NCI-H526 treated with DMSO at 0.1 percent for 48 hours (cell line): ENCODE data around the gene MARK3.

Source experiments
- DNase-seq: peaks from one replicate; lab custom pipeline; 2025; lab: John Stamatoyannopoulos, UW

The MARK3 gene

DNA sequence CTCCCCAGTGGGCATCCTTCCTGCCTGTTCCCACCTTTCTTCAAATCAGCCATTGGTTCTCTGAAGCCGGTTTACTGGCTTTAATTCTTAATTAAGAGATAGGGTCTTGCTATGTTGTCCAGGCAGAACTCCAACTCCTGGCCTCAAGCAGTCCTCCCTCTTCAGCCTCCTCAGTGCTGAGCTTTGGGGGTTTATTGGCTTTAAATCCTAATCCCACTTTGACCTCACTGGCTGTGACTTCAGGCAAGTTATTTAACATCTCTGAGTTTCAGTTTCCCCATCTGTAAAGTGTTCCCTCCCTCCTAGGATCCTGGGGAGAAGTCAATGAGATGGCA is 141.7 kb downstream of the MARK3 start:
- no peak for DNase-seq

DNA sequence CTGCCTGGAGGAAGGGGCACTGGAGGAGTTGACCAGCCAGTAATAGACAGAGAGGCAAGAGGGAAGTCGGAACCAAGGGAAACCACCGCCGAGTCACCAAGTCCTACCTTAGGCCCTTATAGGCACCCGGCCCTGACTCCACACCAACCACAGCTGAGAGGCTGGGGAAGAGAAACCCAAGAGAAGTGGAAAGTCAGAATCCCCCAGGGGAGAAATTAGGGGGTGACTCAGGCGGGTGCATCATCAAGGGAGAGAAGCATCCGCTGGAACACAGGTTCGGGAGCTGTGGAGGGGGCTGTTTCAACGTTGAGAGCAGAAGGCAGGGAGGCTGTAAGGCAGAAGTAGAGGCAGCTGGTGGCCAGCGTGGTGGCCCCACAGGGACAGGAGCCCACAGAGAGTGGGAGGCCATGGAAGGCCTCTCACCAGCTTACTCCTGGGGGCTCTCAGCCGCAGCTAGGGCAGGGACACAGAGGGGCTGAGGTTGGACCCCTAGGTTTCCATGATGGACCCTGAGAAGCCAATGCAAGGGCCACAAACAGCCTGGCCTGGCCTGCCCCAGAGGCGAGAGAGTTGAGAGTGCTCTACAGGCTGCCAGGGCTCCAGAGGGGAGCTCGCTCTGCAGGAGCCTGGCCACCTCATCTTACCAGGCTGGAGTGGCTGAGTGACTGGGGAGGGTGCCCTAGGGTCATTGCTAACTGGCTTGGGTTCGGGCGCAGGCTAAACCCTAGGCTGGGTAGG is 142.4 kb downstream of the MARK3 start:
- no peak for DNase-seq

DNA sequence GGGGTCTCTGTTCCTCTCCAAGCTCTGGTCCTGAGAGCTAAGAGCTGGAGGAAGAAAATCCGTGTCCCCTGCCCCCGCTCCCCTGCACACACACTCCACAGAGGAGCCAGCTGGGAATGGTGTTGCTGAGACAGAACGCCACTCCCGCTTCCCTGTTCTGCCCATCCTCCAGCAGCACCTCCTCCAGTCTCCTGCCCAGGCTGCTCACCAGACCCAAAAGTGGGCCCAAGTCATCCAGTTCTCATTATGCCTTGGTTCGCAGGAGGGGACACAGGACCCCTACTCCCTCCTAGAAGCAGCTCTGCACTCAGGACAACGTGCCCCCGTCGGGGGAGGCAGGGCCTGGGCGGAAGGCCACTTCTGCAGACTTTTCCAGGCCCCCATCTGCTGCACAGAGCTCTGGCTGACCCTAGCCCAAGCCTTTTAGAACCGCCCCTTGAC is 143.0 kb downstream of the MARK3 start:
- no peak for DNase-seq

DNA sequence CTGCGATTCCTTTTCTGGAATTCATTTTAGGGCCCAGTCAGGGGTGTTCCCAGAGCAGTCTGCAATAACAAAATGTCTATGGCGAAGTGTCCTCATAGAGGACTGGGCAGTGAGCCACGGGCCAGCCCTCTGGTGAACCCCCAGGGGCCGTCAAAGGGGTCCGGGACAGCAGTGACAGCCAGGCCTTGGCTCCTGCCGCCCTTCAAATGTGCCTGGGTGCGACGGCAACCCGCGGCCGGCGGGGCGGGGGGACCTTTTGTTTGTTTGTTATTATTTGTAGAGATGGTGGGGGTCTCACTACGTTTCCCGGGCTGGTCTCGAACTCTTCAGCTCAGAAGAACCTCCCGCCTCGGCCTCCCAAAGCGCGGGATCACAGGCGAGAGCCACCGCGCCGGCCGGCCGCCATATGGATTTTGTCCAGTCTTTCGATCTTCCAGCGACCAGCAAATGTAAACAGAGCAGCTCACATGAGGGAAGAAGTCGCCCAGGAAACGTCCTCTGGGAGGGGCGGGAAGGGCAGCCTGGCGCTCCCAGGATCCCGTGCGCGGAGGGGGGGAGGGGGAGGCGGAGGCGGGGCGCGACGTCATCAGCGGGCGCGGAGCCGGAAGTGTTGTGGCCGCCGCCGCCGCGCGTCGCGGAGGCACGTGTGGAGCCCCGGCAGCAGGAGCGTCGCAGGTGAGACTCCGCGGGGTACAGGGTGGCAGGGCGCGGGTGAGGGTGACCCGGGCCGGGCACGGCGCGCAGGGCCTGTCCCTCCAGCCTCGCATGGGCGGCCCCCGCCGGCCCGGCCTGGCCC is 143.6 kb downstream of the MARK3 start, which contains the start of gene TRMT61A:
TRMT61A (plus strand) TSS at position 610 of the 796 bp plus-strand sequence. CDS start 783 bp downstream, outside the sequence.
- DNase-seq = peak; percentile 84

DNA sequence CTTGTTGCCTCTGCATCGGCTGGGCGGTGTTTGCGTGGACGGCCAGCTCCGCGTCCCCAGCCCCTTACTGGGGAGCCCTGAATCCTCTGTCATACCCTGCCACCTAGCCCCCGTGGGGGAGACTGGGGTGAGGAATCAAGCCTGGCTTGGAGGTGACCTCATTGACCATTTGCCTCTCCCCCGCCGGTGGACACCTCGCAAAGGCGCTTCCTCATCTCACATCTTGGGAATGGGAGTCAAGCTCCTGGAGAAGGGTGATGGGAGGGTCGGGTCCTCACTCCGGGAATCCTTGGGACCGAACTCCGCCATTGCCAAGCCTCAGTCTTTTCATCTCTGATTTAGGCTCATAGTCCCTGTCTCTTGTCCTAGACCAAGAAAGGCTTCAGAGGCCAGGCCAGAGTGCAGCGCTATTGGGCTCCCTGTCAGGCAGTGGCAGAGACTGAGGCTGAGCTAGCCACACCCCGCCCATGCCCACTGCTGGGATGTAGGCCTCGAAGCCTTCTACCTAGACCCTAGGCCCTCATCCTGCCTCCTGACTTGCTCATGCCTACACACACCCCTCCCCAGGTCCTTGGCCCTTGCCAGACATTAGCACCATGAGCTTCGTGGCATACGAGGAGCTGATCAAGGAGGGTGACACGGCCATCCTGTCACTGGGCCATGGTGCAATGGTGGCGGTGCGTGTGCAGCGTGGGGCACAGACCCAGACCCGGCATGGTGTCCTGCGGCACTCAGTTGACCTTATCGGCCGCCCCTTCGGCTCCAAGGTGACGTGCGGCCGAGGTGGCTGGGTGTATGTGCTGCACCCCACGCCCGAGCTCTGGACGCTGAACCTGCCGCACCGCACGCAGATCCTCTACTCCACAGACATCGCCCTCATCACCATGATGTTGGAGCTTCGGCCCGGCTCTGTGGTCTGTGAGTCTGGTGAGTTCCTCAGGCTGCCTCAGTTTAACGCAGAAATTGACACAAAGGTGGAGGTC is 144.5 kb downstream of the MARK3 start:
- no peak for DNase-seq

DNA sequence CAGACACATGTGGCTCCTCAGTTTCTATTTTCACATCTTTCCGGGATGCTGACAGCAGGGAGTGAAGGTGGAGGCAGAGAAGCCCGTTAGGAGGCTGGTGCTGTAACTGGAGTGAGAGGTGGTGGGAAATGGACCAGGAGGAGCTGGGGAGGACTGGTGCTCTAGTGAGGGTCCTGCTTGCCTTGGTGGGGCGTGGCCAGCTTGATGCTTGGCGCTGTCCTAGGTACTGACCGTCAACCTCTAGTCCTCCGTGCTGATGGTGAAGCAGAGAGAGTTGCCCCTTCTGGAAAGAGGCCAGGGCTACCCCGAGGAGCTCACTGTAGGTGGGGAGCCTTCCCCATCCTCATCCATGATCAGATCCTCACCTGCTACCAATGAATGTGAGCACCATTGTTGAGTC is 145.2 kb downstream of the MARK3 start:
- no peak for DNase-seq

DNA sequence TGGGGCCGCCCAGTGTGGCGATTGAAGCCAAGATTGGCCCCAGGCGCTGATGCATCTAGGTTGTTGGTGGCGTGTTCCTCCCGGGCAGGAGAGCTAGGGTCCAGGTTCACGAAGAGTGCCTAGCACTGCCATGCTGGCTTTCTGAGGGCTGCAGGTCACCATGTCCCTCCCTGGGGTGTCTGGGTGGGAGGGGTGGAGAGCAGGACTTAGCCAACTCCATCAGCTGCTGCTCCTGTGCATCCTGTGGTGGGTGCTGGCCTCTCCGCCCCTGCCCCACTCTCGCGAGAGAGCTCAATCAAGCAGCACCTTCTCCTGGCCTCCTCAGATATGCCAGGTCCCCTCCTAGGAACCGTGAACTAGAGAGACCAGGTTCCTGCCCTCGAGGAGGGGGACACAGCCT is 145.6 kb downstream of the MARK3 start:
- no peak for DNase-seq

DNA sequence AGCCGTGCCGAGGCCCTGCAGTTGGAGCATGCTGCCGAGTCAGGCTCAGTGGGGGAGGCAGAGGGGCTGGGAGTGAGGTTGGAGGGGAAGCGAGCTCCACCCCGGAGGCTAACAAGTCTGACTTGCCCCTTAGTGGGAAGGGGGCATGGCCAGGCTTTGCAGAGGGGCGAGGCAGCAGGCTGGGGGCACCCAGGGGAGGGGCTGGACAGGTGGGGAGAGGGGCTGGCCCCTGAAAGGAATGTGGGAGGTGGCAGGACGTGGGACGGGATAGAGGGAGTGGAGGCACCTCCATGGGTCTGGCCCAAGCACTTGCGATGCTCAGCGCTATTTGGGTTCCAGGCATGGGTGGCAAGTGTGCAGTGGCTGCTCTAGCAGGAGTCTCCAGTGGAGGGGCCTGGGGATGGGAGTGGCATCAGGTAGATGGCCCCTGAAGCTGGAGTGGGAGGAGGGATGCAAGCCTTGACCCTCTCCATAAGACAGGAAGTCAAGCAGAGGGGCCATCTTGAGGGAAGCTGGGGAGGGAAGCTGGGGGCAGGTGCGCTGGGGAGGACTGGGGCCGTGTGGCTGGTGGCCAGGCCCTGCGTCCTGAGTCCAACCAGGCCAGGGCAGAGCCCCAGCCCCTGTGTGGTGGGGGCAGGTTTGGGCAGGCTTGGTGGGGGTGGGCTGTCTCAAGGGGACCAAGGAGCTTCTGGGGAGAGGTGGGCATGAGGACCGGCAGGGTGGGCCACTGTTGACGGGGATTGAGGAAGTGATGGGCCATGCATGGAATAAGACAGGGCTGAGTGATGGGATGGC is 146.4 kb downstream of the MARK3 start:
- DNase-seq = no peak

DNA sequence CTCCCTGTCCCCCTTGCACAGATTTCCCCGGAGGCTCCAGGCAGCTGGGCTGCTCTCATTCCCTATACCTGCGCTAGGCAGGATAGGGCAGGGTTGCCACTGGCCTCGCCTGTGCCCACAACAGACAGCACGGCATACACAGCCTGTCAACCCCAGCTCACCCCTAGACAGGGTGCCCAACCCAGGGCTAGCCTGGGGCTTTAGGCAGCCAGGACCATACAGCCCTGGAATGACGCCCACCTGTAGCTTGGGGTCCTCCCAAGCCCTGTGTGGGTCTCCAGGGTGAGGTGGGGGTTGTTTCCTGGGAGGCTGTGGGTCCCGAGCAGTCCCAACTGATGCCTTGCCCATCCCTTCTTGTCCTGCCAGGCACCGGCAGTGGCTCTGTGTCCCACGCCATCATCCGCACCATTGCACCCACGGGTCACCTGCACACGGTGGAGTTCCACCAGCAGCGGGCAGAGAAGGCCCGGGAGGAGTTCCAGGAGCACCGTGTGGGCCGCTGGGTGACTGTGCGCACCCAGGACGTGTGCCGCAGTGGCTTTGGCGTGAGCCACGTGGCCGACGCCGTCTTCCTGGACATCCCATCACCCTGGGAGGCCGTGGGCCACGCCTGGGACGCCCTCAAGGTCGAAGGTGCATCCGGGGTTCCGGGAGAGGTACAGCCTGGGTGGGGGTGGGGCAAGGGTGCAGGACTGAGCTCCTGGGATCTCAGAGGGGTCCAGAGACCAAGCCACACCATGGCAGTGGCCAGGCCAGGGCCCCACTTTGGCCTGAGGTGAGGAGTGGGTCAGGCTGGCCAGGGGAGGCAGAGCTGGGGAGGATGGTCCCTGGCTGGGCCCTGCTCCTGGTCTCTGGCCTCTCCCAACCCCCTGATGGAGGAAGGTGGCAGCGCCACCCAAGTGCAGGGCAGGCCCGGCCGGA is 147.3 kb downstream of the MARK3 start:
- DNase-seq = no peak

DNA sequence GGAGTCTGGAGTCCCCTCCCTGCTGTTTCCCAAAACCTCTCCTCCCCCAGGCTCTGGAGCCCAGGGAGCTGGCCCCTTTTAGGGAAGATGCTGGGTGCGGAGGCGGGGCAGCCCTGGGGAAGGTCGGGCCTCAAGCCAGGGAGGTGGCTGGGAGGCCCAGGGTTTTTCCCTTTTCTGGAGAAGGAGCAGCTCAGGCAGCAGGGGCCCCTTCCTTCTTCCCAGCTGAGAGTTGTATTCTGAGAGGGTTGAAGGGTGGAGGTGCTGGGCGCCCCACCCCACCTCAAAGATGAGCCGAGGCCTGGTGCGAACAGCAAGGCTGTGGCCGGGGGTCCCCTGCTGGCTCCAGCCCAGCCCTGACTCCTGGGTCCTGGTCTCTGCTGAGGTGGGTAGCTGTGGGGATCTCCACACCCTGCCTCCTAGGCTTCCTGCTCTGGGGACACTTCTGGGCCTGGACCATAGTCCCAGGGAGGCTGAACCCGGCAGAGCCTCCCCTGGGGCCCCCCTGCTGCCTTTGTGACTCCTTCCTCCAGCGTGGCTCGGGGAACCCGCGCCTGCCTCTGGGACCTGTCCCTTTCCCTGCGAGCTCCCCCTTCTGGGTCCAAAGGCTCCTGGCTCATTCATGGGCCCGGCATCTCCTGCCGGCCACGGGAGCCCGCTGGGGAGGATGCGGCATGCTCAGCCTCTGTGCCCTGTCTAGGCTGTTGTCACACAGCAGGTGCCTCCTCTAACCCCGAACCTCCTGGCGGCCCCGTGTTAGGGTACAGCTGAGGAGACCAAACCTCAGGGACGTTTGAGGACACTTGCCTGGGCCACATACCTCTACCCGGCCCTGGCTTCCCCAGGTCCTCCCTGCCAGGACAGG is 148.2 kb downstream of the MARK3 start:
- DNase-seq = no peak

DNA sequence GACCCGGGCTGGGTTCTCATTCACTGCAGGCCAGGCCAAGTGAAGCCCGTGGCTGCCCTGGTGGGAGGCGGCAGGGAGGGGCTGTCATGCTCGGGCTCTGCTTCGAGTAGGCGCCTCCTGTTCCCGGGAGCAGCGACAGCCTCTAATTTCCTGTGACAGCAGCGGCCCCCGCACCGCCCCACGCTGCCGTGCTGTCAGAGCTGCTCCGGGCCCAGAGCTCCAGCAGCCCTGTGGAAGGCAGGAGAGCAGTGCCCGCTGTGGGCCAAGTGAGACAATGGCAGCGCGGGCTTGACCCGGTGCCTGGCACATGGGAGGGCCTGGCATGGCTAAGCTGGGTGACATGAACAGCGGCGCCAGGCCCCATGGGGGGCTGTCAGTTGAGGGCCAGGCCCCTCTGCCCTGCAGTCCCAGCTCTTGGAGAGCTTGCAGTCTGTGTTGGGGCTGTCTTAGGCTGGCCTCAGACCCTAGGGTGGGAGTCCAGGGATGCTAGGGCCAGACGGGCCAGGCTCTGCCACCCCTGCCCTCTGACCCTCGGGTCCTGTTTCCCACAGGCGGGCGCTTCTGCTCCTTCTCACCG is 148.9 kb downstream of the MARK3 start:
- no peak for DNase-seq

DNA sequence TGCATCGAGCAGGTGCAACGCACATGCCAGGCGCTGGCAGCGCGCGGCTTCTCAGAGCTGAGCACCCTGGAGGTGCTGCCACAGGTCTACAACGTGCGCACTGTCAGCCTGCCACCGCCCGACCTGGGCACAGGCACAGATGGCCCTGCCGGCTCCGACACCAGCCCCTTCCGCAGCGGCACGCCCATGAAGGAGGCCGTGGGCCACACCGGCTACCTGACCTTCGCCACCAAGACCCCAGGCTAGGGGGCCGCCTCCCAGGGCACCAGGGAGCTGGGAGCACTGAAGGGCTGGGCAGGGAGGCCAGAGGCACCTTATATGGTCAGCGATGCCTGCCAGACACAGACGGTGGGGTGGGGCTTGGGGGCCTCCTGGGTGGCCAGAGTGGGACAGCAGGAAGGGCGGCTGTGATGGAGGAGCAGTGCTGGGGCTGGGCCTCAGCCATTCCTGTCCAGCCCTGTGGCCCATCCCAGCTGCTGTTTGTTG is 149.4 kb downstream of the MARK3 start:
- no peak for DNase-seq

DNA sequence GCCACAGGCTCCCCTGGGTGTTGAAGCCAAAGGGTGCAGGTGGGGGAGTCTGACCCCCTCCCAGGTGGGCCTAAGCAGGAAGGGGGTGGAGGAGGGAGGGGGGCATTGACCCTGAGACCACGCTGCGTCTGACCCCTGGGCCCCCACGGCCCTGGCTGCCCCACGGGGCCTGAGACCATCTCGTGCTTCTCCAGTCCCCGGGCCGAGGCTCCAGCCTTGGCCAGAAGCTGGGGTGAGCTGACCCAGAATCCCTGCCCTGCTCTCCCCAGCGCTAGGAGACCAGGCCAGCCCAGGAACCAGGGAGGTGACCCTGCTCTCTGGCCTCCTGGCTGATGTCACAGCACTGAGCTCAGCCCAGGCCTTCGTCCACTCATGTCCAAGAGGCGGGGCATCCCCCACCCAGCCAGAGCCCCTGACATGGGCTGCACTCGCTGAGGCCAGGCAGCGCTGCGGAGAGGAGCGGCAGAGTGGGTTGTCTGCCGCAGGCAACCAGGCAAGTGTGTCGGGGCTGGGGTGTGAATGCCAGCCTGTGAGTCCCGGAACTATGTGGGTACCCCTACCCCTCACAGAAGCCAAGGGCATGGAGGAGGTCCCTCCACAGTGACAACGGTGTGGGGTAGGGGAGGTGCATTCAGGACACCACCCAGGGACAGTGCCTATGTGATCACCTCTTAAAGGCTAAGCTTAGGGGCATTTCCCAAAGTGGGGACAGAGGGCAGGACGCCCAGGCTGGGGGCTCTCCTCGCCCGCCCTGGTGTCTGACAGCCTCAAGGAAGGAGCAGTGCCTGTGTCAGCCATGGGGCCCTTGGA is 150.1 kb downstream of the MARK3 start:
- DNase-seq = no peak

DNA sequence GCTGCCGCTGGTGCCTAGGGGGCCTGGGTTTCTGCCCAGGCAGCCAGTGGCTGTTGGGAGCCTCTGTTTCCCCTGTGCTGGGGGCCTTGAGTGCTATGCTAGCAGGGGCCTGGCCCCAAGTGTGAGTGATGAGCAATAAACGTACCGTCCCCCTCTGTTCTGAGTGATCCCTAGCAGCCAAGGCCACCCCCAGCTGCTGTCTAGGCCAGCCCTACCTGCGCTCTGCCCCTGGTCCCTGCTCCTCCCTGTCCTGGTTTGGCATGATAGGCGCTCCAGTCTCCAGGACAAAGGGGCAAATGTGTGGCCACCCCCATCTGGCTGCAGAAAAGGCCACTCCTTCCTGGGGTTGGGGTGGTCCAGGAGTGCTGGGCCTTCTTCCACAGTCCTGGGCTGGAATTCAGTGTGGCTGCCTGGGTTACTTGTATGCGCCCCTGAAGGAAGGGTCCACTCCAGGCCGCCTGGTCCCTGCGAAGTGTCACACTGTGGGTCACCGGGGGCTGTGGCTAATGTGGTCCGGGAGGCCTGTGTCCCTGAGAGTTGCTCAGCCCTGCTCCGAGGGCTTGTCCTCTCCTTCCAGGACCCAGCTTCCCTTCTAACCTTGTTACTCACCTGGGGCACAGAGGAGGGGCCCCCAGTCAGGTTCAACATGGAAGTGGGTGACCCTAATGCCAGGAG is 150.8 kb downstream of the MARK3 start:
- no peak for DNase-seq

DNA sequence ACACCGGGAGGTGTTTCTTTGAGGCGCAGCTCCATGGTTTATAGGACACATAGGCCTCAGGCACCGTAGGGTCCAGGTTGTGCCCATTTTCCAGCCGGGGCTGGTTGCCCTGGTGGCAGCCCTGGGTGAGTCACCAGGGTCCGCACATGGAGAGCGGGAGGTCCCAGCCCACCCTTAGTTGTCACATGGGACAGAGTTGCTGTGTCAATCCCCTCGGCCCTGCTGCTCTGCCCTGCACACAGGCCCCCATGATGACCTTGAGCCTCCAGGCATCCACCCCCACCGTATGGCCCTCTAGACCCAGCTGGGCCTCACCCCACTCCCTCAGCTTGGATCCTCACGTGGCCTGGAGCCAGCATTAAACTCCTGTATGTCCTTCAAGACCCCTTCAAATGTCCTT is 151.5 kb downstream of the MARK3 start:
- DNase-seq = no peak

DNA sequence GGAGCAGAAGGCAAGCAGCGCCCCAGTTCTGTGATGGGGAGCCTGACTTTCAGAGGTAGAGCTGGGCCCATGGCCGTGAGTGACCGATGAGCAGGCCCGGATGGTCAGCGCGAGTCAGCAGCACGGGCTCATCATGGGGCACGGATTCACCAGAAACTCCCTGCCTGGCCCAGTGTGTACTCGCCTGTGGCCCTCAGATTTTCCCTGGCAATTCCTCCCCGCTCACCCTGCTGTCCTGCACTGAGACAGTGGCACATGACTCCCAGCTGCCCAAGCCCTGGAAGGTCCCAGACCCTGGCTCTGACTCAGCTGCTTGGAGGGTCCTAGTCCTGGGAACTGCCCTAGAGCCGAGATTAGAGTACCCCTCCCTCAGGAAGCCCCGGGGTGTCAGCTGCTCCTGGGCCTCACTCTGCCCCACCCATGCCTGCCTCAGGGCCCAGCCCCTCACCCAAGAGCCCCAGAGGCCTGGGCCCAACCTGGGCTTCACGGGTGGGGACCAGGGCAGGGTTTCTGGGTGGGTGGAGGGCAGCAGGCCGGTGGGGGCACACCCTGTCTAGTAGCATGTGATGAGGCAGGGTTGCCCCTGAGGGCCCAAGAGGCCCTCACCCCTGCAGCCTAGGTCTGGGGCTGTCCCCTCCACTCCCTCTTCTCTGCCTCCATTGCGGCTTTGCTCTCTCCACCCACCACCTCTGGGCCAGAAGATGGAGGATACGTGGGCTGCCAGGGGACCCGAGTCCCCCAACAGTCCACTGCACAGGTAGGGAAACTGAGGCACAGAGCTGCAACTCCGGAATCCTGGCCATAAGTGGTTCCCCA is 152.2 kb downstream of the MARK3 start:
- no peak for DNase-seq
